K562 (cell line): ENCODE results near the gene RBM45. TPM values are rescaled to one million over a fixed set of nuclear protein-coding genes. Genes with fewer than 3 reads are reported as not detected.

ENCODE experiments used
- ATAC-seq: fragments of 200-7000 bp; cut with Tn5 transposase; 3 replicates; pipeline ENCODE4 v1.9.1; 2020; ENCODE audit warnings: moderate library complexity
- BruUV-seq: library from RNA; stranded (reverse); fragments of 400-500 nt; replicated peaks from 2 replicates; lab custom pipeline; 2021; lab: Mats Ljungman, UMichigan
- CTCF ChIA-PET: fragments of 300-600 bp; formaldehyde crosslinking; extraction: SDS; loops from one replicate; lab custom pipeline; 2021; ENCODE audit warnings: low intra/inter-chr PET ratio; lab: Yijun Ruan, JAX
- POLR2A ChIA-PET: fragments of 300-600, 350-650 bp; sonication (Branson Sonifier 250); formaldehyde crosslinking; extraction: SDS; loops from one replicate; lab custom pipeline; 2021; ENCODE audit warnings: antibody characterized with exemption, inconsistent platforms; lab: Yijun Ruan, JAX
- DNase-seq, 4 experiments: peaks; one replicate each; pipeline versions ENCODE4 v3.0.0 to v3.0.0-alpha.2; 2011 to 2018; ENCODE audit warnings: low spot score in 3 of 4, mixed read lengths in 3 of 4; ENCODE audit errors: extremely low read depth in 1 of 4
- FAIRE-seq: peaks from 2 replicates; lab custom pipeline; 2011; peaks lifted over from hg19 to GRCh38; lab: Jason Lieb, UNC
- H2AFZ ChIP-seq: 2 replicates; pipeline ENCODE4 v1.6.0; 2011; ENCODE audit warnings: low read depth, low read length, control low read depth, inconsistent platforms
- H3K27ac ChIP-seq: fragments of 200-600 bp; 3 replicates; pipeline ENCODE4 v1.8.0; 2011; ENCODE audit warnings: low read depth, mild to moderate bottlenecking, control low read depth, inconsistent platforms, low read length, moderate library complexity, mixed read lengths; ENCODE audit errors: extremely low read depth
- H3K27me3 ChIP-seq, 2 experiments: fragments of 300-600 bp in 1 of 2; 2 replicates in 1 of 2; 3 replicates in 1 of 2; pipeline versions ENCODE4 v1.6.0 to v1.8.0; 2011; ENCODE audit warnings: inconsistent platforms in 2 of 2, low read length in 2 of 2, mild to moderate bottlenecking in 1 of 2, mixed read lengths in 1 of 2, moderate library complexity in 1 of 2; ENCODE audit not compliant: control insufficient read depth in 2 of 2, insufficient read depth in 2 of 2
- H3K36me3 ChIP-seq: fragments of 300-600 bp; 3 replicates; pipeline ENCODE4 v1.8.0; 2011; ENCODE audit warnings: mild to moderate bottlenecking, low read length, inconsistent platforms; ENCODE audit not compliant: control insufficient read depth, insufficient read depth
- H3K4me1 ChIP-seq, 2 experiments: fragments of 200-600 bp in 1 of 2; replicated peaks in 1 of 2; 2 replicates in 1 of 2; 3 replicates in 1 of 2; pipeline versions ENCODE4 v1.5.1 to v1.8.0; 2011; ENCODE audit warnings: inconsistent platforms in 2 of 2, low read length in 2 of 2, mild to moderate bottlenecking in 1 of 2, mixed read lengths in 1 of 2, moderate library complexity in 1 of 2; ENCODE audit not compliant: control insufficient read depth in 2 of 2, insufficient read depth in 2 of 2
- H3K4me2 ChIP-seq: 2 replicates; pipeline ENCODE4 v1.6.1; 2011; ENCODE audit warnings: low read length, control low read depth, inconsistent platforms, mixed read lengths; ENCODE audit not compliant: insufficient read depth
- H3K4me3 ChIP-seq: fragments of 200-600 bp; sonication (generic), shearing (Covaris generic); 2 replicates; pipeline ENCODE4 v1.5.1; 2016; ENCODE audit warnings: control low read depth, inconsistent platforms
- H3K79me2 ChIP-seq: fragments of 200-600 bp; 3 replicates; pipeline ENCODE4 v1.8.0; 2011; ENCODE audit warnings: low read length, inconsistent platforms; ENCODE audit not compliant: control insufficient read depth, insufficient read depth
- H3K9ac ChIP-seq, 2 experiments: 2 replicates each; pipeline versions ENCODE4 v1.6.0 to v1.6.1; 2011; ENCODE audit warnings: low read depth in 2 of 2, low read length in 2 of 2, control low read depth in 1 of 2, inconsistent platforms in 1 of 2, mild to moderate bottlenecking in 1 of 2, mixed read lengths in 1 of 2; ENCODE audit not compliant: insufficient read depth in 1 of 2
- H3K9me1 ChIP-seq: one replicate; pipeline ENCODE4 v1.6.0; 2011; ENCODE audit warnings: inconsistent platforms, mild to moderate bottlenecking, low read length, moderate library complexity; ENCODE audit not compliant: control insufficient read depth, insufficient read depth
- H3K9me3 ChIP-seq: replicated peaks from 2 replicates; pipeline ENCODE4 v1.5.1; 2011; ENCODE audit warnings: low read depth, low read length, inconsistent platforms; ENCODE audit not compliant: control insufficient read depth, insufficient read depth
- H4K20me1 ChIP-seq: replicated peaks from 2 replicates; pipeline ENCODE4 v1.6.1; 2011; ENCODE audit warnings: low read length, inconsistent platforms, mixed read lengths; ENCODE audit not compliant: control insufficient read depth, insufficient read depth
- ARID1B ChIP-seq: fragments of 450-650 bp; IDR thresholded peaks from 2 replicates; pipeline ENCODE4 v1.6.1; 2016; ENCODE audit warnings: antibody characterized with exemption, mild to moderate bottlenecking, inconsistent platforms
- FIP1L1 ChIP-seq: fragments of 200-400 bp; formaldehyde crosslinking; IDR thresholded peaks from 2 replicates; pipeline ENCODE4 v1.6.1; 2018; ENCODE audit warnings: mild to moderate bottlenecking, low read depth, low read length; ENCODE audit not compliant: poor library complexity, severe bottlenecking
- FOSL1 ChIP-seq: fragments of 200-800 bp; sonication (Bioruptor generic); conservative IDR thresholded peaks from 2 replicates; pipeline ENCODE4 v1.6.1; 2016; ENCODE audit warnings: missing genetic modification characterization, missing compliant biosample characterization
- HDAC2 ChIP-seq: fragments of 450-650 bp; IDR thresholded peaks from 2 replicates; pipeline ENCODE4 v1.6.1; 2016; ENCODE audit warnings: mild to moderate bottlenecking
- JUND ChIP-seq, 2 experiments: IDR thresholded peaks; 2 replicates in 1 of 2; 3 replicates in 1 of 2; pipeline ENCODE4 v1.6.1; 2011; ENCODE audit warnings: borderline replicate concordance in 2 of 2, low read depth in 2 of 2, low read length in 2 of 2, improper control_type of control experiment in 1 of 2, missing biosample characterization in 1 of 2, missing genetic modification characterization in 1 of 2, missing genetic modification reagents in 1 of 2
- MAFG ChIP-seq: fragments of 450-650 bp; conservative IDR thresholded peaks from 2 replicates; pipeline ENCODE4 v1.6.1; 2016; ENCODE audit warnings: missing genetic modification characterization, missing compliant biosample characterization
- NBN ChIP-seq: fragments of 450-650 bp; IDR thresholded peaks from 2 replicates; pipeline ENCODE4 v1.6.1; 2016; ENCODE audit warnings: low read depth, mild to moderate bottlenecking
- NFE2 ChIP-seq: IDR thresholded peaks from 2 replicates; pipeline ENCODE4 v1.6.1; 2014; ENCODE audit warnings: antibody characterized with exemption, low read depth
- SPI1 ChIP-seq: IDR thresholded peaks from 2 replicates; pipeline ENCODE4 v1.6.1; 2011; ENCODE audit warnings: low read depth, low read length, control low read depth, borderline replicate concordance
- ZBTB7A ChIP-seq: IDR thresholded peaks from 2 replicates; pipeline ENCODE4 v1.6.1; 2011; ENCODE audit warnings: low read depth, mild to moderate bottlenecking, low read length, moderate library complexity, borderline replicate concordance; ENCODE audit not compliant: control insufficient read depth
- ZNF316 ChIP-seq: fragments of 450-650 bp; IDR thresholded peaks from 2 replicates; pipeline ENCODE4 v1.6.1; 2016
- WGBS: fragments of 100-300 bp; shearing (Covaris generic); methylation state at CpG from one replicate; pipeline ENCODE4 v1.1.6; 2016; ENCODE audit warnings: low coverage, mixed read lengths; ENCODE audit not compliant: insufficient coverage; ENCODE audit errors: missing lambda C conversion rate; 5-methylcytosine and 5-hydroxymethylcytosine counted together
- in situ Hi-C: fragments of 300-500 bp; cut with MboI; formaldehyde crosslinking; loops from 4 replicates; pipeline ENCODE4 v1.15.0; 2018; ENCODE audit warnings: inconsistent platforms, mixed read lengths
- intact Hi-C: fragments of 100-400 bp; cut with micrococcal nuclease; formaldehyde crosslinking; loops from 2 replicates; pipeline ENCODE4 v1.14.2; 2022
- polyA plus RNA-seq, 8 experiments: library from polyadenylated mRNA; depleted of rRNA in 4 of 8; stranded (reverse) in 5 of 8; unstranded in 3 of 8; fragments of >200 nt; fragmentation: Nextera tagmentation in 2 of 8; fragmentation: Illumina TruSeq in 1 of 8; extraction: Ambion mirVana in 2 of 8; extraction: Trizol in 1 of 8; gene quantifications; 2 replicates each; pipeline versions ENCODE4 v1.2.1 to v1.2.3, GENCODE V29; 2011 to 2014; ENCODE audit warnings: inconsistent platforms in 1 of 8, missing spikeins in 1 of 8
- total RNA-seq, 7 experiments: library from RNA; depleted of rRNA in 6 of 7; stranded (reverse); fragments of >200 nt in 6 of 7; fragmentation: Illumina TruSeq in 2 of 7; extraction: Trizol in 2 of 7; gene quantifications; 2 replicates each; pipeline versions ENCODE4 v1.2.1 to v1.2.3, GENCODE V29; 2011 to 2021; ENCODE audit warnings: low replicate concordance in 1 of 7
- TF ChIP-seq, protein P1 (sequence below), 2 experiments: fragments of 450-650 bp in 1 of 2; sonication (generic) in 1 of 2; formaldehyde crosslinking in 1 of 2; IDR thresholded peaks in 1 of 2; conservative IDR thresholded peaks in 1 of 2; 2 replicates each; pipeline versions ENCODE4 v1.6.1 to v1.8.1; 2016 to 2023; ENCODE audit warnings: mild to moderate bottlenecking in 2 of 2, moderate library complexity in 2 of 2, inconsistent platforms in 1 of 2, missing genetic modification reagents in 1 of 2

The RBM45 gene
- total and polyA plus RNA-seq, 9 of the 15 experiments (the other 6 are each of a cell fraction or from before 2014, with no cell fraction given), result 6.7 to 22.0 (median 15.0) TPM

DNA sequence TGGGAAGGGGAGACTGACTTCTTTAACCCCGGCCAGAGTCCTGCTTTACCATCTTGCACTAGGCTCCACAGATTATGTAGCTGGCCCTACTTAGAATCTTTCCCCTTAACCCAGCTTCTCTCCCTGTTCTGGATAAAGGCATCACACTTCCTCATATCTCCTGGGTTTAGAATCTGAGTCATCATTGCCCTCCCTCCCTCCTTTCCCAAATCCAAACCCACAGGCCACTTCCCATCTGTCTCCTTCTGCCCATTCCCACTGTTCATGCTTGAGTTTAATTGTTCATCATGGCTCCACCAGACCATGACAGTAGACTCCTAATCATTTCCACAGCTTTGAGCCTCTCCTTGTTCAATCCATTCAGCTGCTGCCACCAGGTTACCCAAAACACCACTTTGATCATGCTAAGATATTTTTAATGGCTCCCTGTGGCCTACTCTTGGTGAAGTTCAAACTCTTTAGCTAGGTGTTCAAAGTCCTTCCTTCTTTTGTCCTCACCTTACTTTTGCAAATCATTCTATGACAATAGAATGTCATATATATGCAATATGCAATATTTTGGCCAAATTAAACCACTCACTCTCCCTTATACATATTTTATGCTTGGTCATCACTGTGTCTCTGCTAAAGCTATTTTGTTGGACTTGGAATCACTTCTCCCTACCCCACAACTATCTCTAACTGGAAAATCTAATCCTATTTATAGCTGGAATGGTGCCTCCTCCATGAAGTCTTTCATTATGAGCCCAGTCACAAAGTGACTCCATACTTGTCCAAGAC is 45.2 kb upstream of the RBM45 start:
- in situ Hi-C loops, result no loop called here
- ATAC-seq, result no peak; the same call in 2 of the 3 replicates
- Histone ChIP-seq H4K20me1 (no peaks in the 10 kb centered on the region), H3K9ac (no peak overlapping the region), H3K36me3 (no peaks in the 10 kb centered on the region), H3K27me3 (no peaks in the 10 kb centered on the region), H2AFZ (peak overlapping the region; percentile 36; the same call in 1 of the 2 replicates), H3K4me1 (peaks cover 10 to 27% of the 10 kb centered on the region in 2 experiments), H3K4me2 (no peak overlapping the region), H3K9me3 (no peaks in the 10 kb centered on the region), H3K79me2 (0 out of 3 replicates have a peak, but pooled peaks cover 3% of the 10 kb centered on the region), H3K4me3 (no peak overlapping the region), H3K9me1 (no peaks in the 10 kb centered on the region), H3K27ac (no peak overlapping the region)
- 44% methylated on average over 1 of the region's 1 CpG for WGBS
- POLR2A ChIA-PET, result interaction anchor here (0.6 kb wide), 1 partner anchor 356 kb away, joined by 3 read pairs; no protein-coding TSS in a partner anchor
- BruUV-seq, result no TSS peak
- FAIRE-seq, result no peak
- CTCF ChIA-PET, result no interaction called here
- no peak for DNase-seq
- intact Hi-C loops, result no loop called here
- TF ChIP-seq JUND (IDR thresholded peaks at IDR 0.05; ENCODE audit: borderline replicate concordance, low read depth, low read length), result peak; percentile 58; the same call in 1 of the 2 replicates
- peak; percentile 71; the same call in 1 of the 3 replicates for TF ChIP-seq JUND (tag; IDR thresholded peaks at IDR 0.05; ENCODE audit: borderline replicate concordance, low read depth, low read length)
- TF ChIP-seq, protein P1, sequence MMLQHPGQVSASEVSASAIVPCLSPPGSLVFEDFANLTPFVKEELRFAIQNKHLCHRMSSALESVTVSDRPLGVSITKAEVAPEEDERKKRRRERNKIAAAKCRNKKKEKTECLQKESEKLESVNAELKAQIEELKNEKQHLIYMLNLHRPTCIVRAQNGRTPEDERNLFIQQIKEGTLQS (IDR thresholded peaks at IDR 0.05), result peak; percentile 43; the same call in 1 of the 2 replicates
- TF ChIP-seq, protein P1 (CRISPR knock-in tag; conservative IDR thresholded peaks at IDR 0.05), result no peak
- TF ChIP-seq NBN, result no peak
- peak; percentile 66 for TF ChIP-seq MAFG (tag)
- TF ChIP-seq FIP1L1, result no peak
- peak; percentile 62 for TF ChIP-seq ZNF316
- TF ChIP-seq ARID1B, result 0 out of 2 replicates have a peak, but pooled peaks have one; percentile 25
- peak; percentile 79 for TF ChIP-seq FOSL1 (tag)
- peak; percentile 26; the same call in 1 of the 2 replicates for TF ChIP-seq NFE2
- peak; percentile 82; the same call in 1 of the 2 replicates for TF ChIP-seq SPI1
- TF ChIP-seq HDAC2, result no peak
- TF ChIP-seq ZBTB7A, result no peak
